ENCODE data around the gene ZFP36L1.

The ZFP36L1 gene

DNA sequence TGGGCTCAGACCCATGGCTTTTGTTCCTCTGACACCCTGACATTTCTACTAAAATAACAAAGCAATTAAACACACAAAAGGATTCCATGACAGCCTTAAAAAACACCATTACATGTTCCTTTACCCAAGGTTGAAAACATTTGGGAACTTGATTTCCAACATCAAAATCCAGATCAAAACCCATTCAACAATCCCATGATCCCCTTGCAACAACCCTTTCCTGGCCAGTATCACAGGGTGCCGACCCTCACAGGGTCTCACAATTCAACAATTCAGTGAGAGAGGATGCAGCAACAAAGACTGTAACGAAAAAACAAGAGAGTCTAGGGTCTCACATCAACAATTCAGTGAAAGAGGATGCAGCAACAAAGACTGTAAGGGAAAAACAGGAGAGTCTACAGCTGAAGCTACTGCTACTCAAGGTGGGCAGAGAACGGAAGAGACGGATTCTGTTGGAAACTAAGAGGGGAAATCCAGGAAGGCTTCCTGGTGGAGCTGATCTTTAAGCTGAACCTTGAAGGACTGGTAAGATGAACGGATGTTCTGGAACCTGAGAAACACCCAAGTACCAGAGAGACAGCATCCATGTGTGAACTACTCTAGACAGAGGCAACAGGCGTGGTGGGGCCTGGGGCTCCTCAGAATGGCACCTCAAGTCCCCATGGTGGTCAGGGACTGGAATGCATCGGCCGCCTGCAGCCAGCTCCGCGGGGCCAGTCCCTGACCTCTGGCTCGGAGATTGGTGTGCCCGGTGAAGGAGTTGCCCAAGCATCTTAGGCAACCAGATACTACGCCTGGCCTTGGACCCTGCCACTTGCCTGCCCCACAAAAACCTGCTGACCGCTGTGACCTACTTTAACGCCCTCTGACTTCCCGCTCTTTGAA is 22.7 kb upstream of the ZFP36L1 start:
- Histone ChIP-seq H3K9me3 (ENCODE audit: severe bottlenecking) (no peaks in the 10 kb centered on the region), H3K4me3 (ENCODE audit: low read depth, low read length) (peak overlapping the region; percentile 44), H3K27ac (peak overlapping the region; percentile 96), H3K27me3 (ENCODE audit: insufficient read depth, low read depth, severe bottlenecking) (no peaks in the 10 kb centered on the region), H3K36me3 (no peaks in the 10 kb centered on the region)
- DNase-seq = no peak
- TF ChIP-seq, protein P1, sequence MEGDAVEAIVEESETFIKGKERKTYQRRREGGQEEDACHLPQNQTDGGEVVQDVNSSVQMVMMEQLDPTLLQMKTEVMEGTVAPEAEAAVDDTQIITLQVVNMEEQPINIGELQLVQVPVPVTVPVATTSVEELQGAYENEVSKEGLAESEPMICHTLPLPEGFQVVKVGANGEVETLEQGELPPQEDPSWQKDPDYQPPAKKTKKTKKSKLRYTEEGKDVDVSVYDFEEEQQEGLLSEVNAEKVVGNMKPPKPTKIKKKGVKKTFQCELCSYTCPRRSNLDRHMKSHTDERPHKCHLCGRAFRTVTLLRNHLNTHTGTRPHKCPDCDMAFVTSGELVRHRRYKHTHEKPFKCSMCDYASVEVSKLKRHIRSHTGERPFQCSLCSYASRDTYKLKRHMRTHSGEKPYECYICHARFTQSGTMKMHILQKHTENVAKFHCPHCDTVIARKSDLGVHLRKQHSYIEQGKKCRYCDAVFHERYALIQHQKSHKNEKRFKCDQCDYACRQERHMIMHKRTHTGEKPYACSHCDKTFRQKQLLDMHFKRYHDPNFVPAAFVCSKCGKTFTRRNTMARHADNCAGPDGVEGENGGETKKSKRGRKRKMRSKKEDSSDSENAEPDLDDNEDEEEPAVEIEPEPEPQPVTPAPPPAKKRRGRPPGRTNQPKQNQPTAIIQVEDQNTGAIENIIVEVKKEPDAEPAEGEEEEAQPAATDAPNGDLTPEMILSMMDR (IDR thresholded peaks at IDR 0.05; ENCODE audit: low read depth, low read length) = no peak

DNA sequence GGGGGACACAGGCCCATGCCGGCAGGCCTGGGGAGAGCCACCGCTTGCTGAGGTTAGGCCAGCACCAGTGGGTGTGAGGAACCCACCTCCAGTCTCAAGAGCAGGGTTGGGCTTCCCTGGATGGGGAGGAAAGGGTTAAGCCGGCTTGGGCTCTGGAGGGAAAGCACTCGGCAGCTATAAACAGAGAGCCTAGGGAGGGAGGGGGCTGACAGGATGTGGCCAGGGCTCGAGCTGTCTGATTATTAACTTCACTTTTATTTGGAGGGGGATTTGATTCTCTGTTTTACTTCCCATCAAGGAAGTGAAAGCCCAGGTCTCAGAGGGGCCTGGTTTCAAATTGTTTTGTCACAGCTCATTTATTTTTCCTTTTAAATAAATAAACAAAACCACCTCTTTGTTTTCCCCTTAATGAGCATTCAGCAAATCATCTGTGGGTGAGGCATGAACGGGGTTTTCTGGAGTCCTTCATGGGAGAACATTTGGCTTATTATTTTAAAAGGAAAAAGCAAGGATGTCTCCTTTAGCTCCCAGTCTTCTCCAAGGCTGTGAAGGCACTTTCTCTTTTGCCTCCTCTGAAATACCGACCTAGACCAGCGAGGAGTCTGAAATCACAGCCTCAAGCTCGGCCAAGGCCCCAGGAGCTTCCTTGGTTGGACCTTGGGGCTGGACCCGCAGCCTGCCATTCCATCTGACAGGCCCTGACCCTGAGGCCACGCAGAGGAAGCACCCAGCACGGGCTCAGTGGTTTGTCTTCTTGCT is 21.9 kb upstream of the ZFP36L1 start:
- no peaks in the 10 kb centered on the region for H3K27me3 ChIP-seq (ENCODE audit: insufficient read depth, low read depth, severe bottlenecking)
- no peak overlapping the region for H3K4me3 ChIP-seq (ENCODE audit: low read depth, low read length)
- peak; percentile 66 for DNase-seq
- TF ChIP-seq, protein P1 (IDR thresholded peaks at IDR 0.05; ENCODE audit: low read depth, low read length) = no peak
- no peaks in the 10 kb centered on the region for H3K9me3 ChIP-seq (ENCODE audit: severe bottlenecking)
- no peaks in the 10 kb centered on the region for H3K36me3 ChIP-seq
- H3K27ac ChIP-seq = no peak overlapping the region

DNA sequence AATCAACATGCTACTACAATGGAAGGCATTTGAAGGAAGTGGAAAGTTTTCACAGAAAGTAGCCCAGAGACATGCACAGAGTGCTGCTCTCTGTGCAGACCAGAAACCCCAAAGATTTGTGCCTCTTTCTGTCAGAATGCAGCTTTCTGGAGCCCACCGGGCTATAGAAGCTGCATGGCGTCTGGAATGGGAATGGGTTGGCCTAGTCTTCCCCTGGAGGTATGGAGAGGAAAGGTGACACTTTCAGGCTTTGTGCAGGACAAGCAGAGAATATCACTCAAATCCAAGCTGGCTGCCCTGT is 21.3 kb upstream of the ZFP36L1 start:
- H3K9me3 ChIP-seq (ENCODE audit: severe bottlenecking) = no peaks in the 10 kb centered on the region
- H3K36me3 ChIP-seq = no peaks in the 10 kb centered on the region
- no peak for DNase-seq
- TF ChIP-seq, protein P1 (IDR thresholded peaks at IDR 0.05; ENCODE audit: low read depth, low read length) = no peak
- H3K27ac ChIP-seq = no peak overlapping the region
- no peaks in the 10 kb centered on the region for H3K27me3 ChIP-seq (ENCODE audit: insufficient read depth, low read depth, severe bottlenecking)
- no peak overlapping the region for H3K4me3 ChIP-seq (ENCODE audit: low read depth, low read length)

DNA sequence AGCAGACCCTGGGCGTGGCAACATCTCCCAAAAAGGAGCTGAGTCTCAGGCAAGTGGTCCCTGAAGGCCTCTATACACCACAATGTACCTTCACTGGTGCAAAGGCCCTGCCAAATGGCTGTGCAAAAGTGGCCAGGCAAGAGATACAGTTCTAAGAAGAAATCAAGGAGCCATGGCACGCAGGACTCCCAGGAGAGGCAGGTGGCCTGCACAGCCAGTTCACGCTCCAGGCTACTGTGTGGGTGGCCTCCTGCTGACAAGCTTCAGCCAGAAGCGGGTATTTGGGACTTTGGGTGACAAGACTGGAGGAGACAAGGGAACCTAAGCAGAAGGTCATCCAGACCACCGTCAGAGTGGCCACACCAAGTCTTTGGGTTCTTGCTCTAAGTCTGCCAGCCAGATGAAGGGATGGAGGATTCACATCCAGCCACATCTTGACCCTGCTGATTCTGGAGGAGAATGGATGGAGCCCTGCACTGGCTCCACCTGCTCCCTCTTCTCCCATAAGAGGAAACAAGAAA is 20.5 kb upstream of the ZFP36L1 start:
- Histone ChIP-seq H3K4me3 (ENCODE audit: low read depth, low read length) (no peak overlapping the region), H3K27ac (no peak overlapping the region), H3K36me3 (no peaks in the 10 kb centered on the region), H3K27me3 (ENCODE audit: insufficient read depth, low read depth, severe bottlenecking) (no peaks in the 10 kb centered on the region), H3K9me3 (ENCODE audit: severe bottlenecking) (no peaks in the 10 kb centered on the region)
- DNase-seq = no peak
- TF ChIP-seq, protein P1 (IDR thresholded peaks at IDR 0.05; ENCODE audit: low read depth, low read length) = no peak

DNA sequence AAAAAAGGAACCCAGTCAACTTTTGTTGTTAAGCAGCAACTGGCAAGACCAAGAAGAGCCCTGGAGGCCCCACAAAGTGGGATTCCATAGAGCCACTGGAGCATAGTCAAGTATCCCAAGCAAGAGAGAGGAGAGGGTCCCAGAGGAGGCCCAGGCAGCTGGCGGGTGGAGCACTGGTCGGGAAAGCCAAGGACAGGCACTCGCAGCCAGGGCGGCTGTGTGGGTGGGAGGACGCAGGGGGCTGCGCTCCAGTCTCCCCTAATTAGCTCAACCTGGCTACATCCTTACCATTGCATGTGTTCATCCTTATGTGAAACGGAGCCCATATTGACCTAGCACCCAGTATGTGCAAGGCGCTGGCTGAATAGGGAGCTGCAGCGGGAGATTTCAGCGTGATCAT is 18.3 kb upstream of the ZFP36L1 start:
- TF ChIP-seq, protein P1 (IDR thresholded peaks at IDR 0.05; ENCODE audit: low read depth, low read length) = no peak
- no peaks in the 10 kb centered on the region for H3K36me3 ChIP-seq
- H3K27me3 ChIP-seq (ENCODE audit: insufficient read depth, low read depth, severe bottlenecking) = no peaks in the 10 kb centered on the region
- H3K9me3 ChIP-seq (ENCODE audit: severe bottlenecking) = no peaks in the 10 kb centered on the region
- DNase-seq = no peak
- no peak overlapping the region for H3K4me3 ChIP-seq (ENCODE audit: low read depth, low read length)
- no peak overlapping the region for H3K27ac ChIP-seq

Data from WERI-Rb-1 (cell line).